ENCODE results near the gene MARCHF6.

Gene MARCHF6

GRCh38 chr5:10330511-10331230 lies 22.8 kb upstream of the MARCHF6 start:
- H3K27ac ChIP-seq, result no peak overlapping the region
- H4K20me1 ChIP-seq (ENCODE audit: insufficient read depth), result no peaks in the 10 kb centered on the region
- no peak overlapping the region for H2AFZ ChIP-seq (ENCODE audit: low read depth)
- H3K4me1 ChIP-seq (ENCODE audit: low read depth, poor library complexity, severe bottlenecking), result no peaks in the 10 kb centered on the region
- no peaks in the 10 kb centered on the region for H3K36me3 ChIP-seq (ENCODE audit: insufficient read depth)
- TF ChIP-seq CTCF (conservative IDR thresholded peaks at IDR 0.05; ENCODE audit: low read depth, low read length), result no peak
- H3K27me3 ChIP-seq (ENCODE audit: insufficient read depth, low read depth), result no peaks in the 10 kb centered on the region
- H3K79me2 ChIP-seq (ENCODE audit: insufficient read depth, low read depth), result no peaks in the 10 kb centered on the region
- no peak overlapping the region for H3K9ac ChIP-seq
- H3K4me2 ChIP-seq, result no peak overlapping the region
- no peak overlapping the region for H3K4me3 ChIP-seq (IDR thresholded peaks at IDR 0.05; ENCODE audit: insufficient read depth, low read depth, low read length)

- TF ChIP-seq CTCF (conservative IDR thresholded peaks at IDR 0.05; ENCODE audit: low read depth, low read length), result no peak
- no peaks in the 10 kb centered on the region for H3K27me3 ChIP-seq (ENCODE audit: insufficient read depth, low read depth)
- H2AFZ ChIP-seq (ENCODE audit: low read depth), result no peak overlapping the region
- no peak overlapping the region for H3K4me3 ChIP-seq (IDR thresholded peaks at IDR 0.05; ENCODE audit: insufficient read depth, low read depth, low read length)
- no peak overlapping the region for H3K27ac ChIP-seq
- H3K4me2 ChIP-seq, result no peak overlapping the region
- no peaks in the 10 kb centered on the region for H3K79me2 ChIP-seq (ENCODE audit: insufficient read depth, low read depth)
- H3K36me3 ChIP-seq (ENCODE audit: insufficient read depth), result no peaks in the 10 kb centered on the region
- H4K20me1 ChIP-seq (ENCODE audit: insufficient read depth), result no peaks in the 10 kb centered on the region
- H3K9ac ChIP-seq, result no peak overlapping the region
- H3K4me1 ChIP-seq (ENCODE audit: low read depth, poor library complexity, severe bottlenecking), result no peaks in the 10 kb centered on the region
These were observed 22.1 kb upstream of the MARCHF6 start for GRCh38 chr5:10331341-10331796.

- Histone ChIP-seq H3K27me3 (ENCODE audit: insufficient read depth, low read depth) (no peaks in the 10 kb centered on the region), H3K4me2 (no peak overlapping the region), H3K4me1 (ENCODE audit: low read depth, poor library complexity, severe bottlenecking) (no peaks in the 10 kb centered on the region), H3K36me3 (ENCODE audit: insufficient read depth) (no peaks in the 10 kb centered on the region), H3K27ac (no peak overlapping the region), H3K4me3 (IDR thresholded peaks at IDR 0.05; ENCODE audit: insufficient read depth, low read depth, low read length) (no peak overlapping the region), H3K9ac (no peak overlapping the region), H2AFZ (ENCODE audit: low read depth) (no peak overlapping the region), H4K20me1 (ENCODE audit: insufficient read depth) (no peaks in the 10 kb centered on the region), H3K79me2 (ENCODE audit: insufficient read depth, low read depth) (no peaks in the 10 kb centered on the region)
- TF ChIP-seq CTCF (conservative IDR thresholded peaks at IDR 0.05; ENCODE audit: low read depth, low read length), result no peak
These were observed 21.2 kb upstream of the MARCHF6 start for GRCh38 chr5:10332301-10332700.

- Histone ChIP-seq H3K79me2 (ENCODE audit: insufficient read depth, low read depth) (no peaks in the 10 kb centered on the region), H3K4me1 (ENCODE audit: low read depth, poor library complexity, severe bottlenecking) (no peaks in the 10 kb centered on the region), H3K9ac (no peak overlapping the region), H3K4me2 (no peak overlapping the region), H3K27ac (no peak overlapping the region), H4K20me1 (ENCODE audit: insufficient read depth) (no peaks in the 10 kb centered on the region), H3K36me3 (ENCODE audit: insufficient read depth) (no peaks in the 10 kb centered on the region), H3K4me3 (IDR thresholded peaks at IDR 0.05; ENCODE audit: insufficient read depth, low read depth, low read length) (no peak overlapping the region), H3K27me3 (ENCODE audit: insufficient read depth, low read depth) (no peaks in the 10 kb centered on the region), H2AFZ (ENCODE audit: low read depth) (no peak overlapping the region)
- no peak for TF ChIP-seq CTCF (conservative IDR thresholded peaks at IDR 0.05; ENCODE audit: low read depth, low read length)
These were observed 20.1 kb upstream of the MARCHF6 start for GRCh38 chr5:10333154-10334006.
